ENCODE measurements around the gene ZDHHC18.
"Not testable (repeated sequence)": the region's sequence is repeated elsewhere in the genome, so short reads cannot be mapped to it uniquely, and the experiment has no call there.

ZDHHC18 gene

DNA sequence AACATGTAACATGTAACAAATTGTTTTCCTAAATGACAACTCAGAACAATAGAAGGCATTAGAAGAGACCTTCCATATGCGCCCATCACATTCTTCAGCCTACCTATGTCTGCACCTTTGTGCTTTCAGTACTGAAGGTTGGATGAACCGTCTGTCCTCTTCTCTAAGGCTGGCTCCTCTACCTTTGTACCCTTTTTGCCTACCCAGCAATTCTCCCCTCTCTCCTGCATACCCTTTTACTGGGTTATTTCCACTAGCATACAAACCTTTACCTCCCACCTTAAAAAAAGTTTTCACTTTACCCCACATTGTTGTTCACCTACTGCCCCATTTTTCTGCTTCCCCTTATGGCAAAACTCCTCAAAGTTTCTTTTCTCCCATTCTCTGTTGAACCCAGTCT lies 33.6 kb upstream of the ZDHHC18 start:
- no peak for DNase-seq

DNA sequence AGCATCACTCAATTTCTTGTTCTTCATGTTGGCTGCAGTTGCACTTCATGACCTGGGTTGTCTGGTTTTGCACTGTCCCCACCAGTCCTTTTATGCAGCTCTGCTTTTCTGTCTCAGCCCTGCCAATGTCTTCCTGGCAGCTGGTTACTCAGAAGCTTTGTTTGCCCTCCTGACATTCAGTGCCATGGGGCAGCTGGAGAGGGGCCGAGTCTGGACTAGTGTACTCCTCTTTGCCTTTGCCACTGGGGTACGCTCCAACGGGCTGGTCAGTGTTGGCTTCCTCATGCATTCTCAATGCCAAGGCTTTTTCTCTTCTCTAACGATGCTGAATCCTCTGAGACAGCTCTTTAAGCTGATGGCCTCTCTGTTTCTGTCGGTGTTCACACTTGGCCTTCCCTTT lies 32.1 kb upstream of the ZDHHC18 start:
- no peak for DNase-seq

DNA sequence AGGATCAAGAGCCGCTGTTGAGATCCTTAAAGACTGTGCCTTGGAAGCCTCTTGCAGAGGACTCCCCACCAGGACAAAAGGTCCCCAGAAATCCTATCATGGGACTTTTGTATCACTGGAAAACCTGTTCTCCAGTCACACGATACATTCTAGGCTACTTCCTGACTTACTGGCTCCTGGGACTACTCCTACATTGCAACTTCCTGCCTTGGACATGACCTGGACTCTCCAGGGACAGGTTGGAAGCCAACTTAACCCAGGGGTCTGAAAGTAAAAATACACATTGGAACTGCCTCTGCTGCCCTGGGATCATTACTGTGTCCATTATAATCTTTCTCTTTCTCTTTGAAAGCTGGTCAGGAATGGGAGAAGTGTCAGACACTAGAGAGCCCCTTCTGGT lies 28.9 kb upstream of the ZDHHC18 start:
- DNase-seq, result no peak

DNA sequence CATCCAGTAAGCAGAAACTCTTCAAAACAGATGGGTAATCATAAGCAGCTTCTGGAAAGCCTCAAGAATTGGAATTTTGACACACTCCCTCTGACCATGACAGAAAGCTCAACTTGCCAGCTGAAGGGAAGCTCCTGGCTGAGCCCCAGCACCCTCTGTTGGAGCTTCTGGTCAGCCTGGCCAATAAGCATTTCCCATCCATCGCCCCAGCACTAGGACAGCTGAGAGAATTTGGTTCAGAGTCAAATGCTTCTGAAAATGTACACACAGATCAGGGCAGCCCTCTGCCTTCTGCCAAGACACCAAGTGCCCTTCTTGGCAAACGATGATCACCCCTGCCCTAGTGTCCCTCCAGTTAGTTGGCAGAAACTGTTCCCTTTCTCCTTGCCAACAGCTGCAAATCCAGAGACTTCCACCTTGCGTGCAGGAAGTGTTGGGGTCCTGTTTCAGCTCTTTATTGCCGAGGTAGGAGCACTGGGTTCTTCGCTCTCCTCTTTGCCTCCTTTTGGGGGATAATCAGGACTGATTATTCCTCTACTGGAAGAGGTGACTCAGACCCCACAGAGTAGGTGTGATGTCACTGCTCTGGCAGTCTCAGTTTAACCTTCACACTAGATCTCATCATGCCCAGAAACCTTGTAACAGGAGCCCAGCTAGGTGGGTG lies 26.9 kb upstream of the ZDHHC18 start:
- DNase-seq, result no peak

DNA sequence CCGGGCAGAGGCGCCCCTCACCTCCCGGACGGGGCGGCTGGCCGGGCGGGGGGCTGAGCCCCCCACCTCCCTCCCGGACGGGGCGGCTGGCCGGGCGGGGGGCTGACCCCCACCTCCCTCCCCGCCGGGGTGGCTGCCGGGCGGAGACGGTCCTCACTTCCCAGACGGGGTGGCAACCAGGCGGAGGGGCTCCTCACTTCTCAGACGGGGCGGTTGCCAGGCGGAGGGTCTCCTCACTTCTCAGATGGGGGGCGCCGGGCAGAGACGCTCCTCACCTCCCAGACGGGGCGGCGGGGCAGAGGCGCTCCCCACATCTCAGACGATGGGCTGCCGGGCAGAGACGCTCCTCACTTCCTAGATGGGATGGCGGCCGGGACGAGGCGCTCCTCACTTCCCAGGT lies 22.6 kb upstream of the ZDHHC18 start:
- DNase-seq, result not testable (repeated sequence)

DNA sequence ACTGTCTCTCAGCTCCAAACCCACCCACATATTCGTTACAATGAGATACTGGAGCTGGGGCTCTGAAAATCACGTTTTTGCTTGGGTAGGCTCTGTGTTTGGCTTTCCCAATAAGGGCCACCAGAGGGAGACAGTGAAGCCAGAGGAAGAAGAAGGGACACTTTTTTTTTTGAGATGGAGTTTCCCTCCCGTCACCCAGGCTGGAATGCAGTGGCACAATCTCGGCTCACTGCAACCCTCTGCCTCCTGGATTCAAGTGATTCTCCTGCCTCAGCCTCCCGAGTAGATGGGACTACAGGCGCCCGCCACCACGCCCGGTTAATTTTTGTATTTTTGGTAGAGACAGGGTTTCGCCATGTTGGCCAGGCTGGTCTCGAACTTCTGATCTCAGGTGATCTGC lies 16.4 kb upstream of the ZDHHC18 start:
- peak; percentile 76 for DNase-seq

DNA sequence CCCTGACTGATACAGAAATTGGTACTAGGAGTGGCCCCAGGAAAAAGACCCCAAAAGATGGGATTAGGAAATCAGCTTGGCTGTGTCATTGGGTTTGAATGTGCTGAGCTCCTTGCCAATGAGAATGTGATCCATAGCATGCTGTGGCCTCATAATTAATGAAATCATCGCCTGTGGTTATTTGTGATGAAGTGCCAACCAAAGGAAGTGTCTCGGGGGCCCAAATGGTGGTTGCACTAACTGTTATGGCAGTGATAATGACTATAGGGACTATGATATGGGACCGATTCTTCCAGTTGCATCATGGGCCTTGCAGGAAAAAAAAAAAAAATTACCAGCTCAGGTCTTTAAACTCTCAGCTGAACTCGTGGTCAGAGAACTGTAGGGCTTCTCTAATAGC lies 15.4 kb upstream of the ZDHHC18 start:
- DNase-seq, result no peak

DNA sequence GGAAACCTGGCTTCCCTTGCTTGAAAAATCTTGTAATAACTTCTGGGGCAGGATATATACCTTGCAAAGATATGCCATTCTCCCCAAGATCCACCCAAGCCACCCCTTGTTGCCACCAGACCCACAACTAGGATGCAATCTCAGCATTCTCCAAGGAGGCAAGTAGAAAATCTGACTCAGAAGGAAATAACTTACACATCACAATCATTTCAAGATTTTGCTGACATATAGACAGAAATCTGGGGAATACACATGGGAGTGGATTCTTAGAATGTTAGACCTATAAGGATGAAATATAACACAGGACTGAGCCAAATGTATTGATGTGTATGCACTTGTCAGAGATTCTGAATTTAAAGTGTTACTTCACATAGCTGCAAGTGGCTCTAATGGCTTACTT lies 14.8 kb upstream of the ZDHHC18 start:
- no peak for DNase-seq

DNA sequence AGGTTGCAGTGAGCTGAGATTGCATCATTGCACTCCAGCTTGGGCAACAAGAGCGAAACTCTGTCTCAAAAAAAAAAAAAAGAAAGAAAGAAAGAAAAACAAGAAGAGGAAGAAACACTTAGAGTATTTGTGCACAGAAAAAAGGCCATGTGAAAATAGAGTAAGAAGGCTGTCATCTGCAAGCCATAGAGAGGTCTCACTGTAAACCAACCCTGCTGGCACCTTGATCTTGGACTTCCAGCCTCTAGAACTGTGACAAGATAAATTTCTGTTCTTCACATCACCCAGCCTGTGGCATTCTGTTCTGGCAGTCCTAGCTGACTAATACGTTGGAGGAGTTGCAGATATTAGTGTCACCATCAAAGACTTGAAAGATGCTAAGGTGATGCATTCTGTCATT lies 12.1 kb upstream of the ZDHHC18 start:
- DNase-seq, result no peak

DNA sequence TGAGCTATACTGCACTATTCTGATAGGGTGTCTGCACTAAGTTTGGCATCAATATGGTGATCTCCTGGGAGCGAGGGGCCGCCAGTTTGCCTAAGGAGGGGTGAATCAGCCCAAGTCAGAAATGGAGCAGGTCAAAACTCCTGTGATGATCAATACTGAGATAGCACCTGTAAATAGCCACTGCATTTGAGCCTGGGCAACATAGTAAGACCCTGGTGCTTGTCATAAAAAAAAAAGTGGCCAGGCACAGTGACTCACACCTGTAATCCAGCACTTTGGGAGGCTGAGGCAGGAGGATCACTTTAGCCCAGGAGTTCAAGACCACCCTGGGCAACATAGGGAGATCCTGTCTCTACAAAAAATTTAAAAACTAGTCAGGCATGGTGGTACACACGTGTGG lies 11.6 kb upstream of the ZDHHC18 start:
- no peak for DNase-seq

DNA sequence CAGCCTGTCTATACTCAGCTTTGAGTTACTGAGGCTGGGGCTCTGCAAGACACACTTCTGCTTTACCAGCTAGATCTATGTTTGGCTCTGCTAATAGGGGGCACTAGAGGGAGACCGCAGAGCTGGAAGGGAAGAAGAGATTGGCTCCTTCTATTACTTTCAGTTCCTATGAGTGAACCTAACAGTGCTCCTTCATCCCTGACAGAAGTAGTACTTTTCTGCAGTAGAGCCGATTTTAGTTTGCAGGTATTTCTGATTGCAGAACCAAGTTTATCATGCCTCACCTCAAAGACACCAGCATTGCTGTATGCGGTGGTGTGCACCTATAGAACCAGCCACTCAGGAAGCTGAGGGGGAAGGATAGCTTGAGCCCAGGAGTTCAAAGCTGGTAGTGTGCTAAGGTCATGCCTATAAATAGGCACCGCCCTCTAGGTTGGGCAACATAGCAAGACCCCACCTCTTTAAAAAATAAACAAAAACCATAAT lies 5.7 kb upstream of the ZDHHC18 start:
- DNase-seq, result peak; percentile 65

DNA sequence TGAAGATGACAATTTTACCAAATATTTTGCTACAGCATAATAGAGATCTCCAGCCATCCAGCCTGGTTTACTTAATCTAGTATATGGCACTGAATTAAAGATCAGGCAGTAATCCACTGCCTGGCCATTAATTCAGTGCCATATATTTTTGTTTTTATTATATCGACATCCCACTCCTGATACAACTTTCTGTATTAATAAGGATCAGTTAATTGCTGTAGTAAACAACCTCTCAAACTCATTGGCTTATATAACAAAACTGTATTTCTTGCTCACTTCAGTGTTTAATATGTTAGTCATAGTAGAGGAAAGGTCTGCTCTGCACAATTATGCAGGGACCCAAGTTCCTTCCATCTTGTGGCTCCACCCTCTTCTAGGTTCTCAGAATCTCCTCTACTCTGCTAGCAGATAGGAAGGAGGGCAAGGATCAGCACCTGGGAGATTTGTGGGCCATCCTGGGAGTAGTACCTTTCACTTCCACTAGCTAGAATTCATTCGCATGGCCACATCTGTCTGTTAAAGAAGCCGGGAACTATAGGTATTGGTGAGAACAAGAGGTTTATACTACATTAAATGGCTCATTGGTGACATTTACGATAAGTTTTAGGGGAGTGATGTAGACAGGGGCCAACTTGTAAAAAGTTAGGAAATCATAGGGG lies 3.6 kb upstream of the ZDHHC18 start:
- DNase-seq, result no peak

DNA sequence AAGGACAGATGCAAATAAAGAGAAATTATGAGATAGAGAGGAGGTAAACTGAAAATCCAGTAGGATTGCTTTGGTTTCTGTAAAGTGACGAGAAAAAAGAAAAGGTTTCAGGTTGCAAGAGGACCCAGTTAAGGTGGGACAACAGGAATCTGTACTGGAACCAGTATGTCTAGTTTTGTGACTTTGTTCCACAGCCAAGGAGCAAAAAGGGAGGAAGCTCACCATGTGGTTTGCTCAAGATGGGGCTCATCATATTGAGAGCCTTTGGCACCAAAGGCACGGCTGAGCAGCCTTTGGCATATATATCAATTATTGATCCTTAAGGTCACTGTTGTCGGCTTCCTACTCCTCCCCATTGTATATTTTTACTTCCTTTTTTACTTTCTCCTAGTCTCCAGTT lies 1.8 kb upstream of the ZDHHC18 start:
- DNase-seq, result no peak

DNA sequence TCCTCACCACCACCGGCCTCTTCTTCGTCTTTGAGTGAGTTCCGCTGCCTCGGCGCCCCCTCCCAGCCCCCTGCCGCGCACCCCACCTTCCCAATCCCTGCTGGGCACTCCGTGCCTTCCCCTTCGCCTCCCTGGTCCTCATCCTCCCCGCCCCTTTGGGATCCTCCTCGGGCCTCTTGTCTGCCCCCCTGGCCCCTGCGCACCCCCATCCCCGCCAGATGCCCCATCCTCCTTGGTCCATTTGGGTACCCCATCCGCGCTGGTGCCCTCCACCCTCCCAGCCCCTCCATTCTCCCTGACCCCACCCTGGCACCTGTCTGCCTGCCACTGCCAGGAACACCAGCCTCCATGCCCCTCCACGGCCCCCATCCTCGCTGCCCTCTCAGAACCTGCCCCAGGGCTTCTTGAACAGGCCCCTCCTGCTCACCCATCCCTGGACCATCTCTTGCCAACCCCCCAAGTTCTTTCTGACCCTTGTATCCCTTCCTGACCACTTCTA lies 667 bp downstream of the ZDHHC18 start:
- DNase-seq, result no peak

DNA sequence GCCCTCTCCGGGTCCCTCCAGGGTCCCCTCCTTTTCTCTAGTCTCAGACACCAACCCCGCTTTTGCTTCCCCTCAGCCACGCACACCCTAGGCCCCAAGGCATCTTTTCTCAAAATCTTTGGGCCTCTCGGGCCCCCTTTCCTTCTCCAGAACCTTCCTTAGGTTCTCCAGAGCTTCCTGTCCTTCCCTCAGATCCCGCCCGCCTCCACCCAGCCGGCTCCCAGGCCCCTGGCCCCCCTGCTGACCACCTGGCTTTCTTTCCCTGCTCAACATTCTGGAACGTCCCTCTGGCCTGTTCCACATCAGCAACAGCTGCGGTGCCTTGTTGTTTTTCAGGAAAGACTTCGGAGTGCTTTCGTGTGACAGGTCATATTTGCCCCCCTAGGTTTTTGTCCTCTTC lies 1.2 kb downstream of the ZDHHC18 start:
- DNase-seq, result no peak

DNA sequence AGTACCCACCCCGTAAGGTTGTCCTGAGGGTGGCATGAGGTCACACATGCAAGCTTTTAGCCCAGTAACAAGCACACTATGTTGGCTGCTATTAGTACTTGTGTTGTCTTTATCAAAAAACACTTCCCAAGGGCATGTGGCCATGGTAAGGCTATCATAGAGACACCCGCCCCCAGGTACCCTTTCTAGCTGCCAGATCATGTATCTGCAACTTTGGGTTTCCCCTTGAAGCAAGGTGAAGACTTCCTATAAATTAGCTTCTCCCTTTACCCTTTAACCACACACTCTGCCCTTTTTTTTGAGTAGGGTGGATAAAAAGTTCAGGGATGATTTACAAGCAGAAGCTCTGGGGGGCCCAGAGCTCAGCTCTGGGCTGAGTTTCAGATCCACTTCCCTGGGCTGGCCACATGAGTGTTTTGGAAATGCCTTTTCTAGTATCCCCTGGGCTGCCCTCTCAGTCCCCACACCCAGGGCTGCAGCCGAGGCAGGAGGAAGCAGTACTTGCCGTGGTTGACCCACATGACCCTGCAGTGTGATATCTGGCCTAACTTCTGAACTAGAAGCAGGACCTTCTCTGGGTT lies 2.0 kb downstream of the ZDHHC18 start:
- DNase-seq, result peak; percentile 51

DNA sequence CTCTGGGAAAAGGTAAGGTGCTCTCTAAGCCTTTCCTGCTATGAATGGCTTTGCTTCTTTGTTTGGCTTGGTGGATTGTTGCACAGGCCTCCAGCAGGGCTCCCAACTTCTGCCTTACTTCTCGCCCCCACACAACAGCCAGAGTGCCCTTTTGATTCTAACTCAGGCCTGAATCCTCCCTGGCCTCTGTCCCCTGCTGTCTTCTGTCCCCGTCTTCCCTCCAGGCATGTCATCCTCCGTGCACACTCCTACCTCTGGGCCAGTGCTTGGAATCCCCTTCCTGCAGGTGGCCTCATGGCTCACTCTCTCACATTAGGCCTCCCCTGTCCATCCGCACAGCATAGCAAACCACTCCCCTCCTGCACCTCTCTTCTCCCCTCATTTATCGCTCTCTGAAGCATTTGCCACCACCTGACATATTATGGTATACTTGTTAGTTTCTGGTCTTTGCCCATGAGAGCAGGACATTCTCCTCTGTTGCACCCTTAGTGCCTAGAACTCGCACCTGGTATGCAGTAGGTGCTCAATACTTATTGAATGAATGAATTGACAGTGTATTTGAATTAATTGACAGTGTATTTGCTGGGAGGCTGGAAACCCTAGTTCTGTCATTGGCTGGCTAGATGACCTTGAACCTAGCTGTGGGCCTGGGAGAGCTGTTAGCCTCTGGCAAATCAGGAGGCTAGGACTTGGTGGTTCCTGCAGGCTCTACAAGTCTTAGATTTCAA lies 2.9 kb downstream of the ZDHHC18 start:
- DNase-seq, result no peak

DNA sequence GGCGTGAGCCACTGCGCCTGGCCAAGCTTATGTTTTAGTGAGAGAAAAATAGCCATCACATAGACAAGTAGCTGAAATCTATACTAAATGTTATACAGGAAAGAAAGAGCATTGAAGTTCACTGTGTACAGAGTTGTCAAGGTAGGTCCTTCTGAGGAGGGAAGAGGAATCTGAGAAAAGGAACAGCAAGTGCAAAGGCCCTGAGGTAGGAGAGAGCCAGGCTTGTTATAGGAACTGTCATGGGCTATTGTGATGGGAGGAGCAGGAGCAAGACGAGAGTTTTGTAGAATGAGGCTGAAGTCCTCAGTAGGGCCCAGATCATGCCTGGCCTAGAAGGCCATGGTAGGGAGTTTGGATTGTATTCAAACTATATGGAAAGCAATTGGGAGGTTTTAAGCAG lies 4.6 kb downstream of the ZDHHC18 start:
- DNase-seq, result no peak

DNA sequence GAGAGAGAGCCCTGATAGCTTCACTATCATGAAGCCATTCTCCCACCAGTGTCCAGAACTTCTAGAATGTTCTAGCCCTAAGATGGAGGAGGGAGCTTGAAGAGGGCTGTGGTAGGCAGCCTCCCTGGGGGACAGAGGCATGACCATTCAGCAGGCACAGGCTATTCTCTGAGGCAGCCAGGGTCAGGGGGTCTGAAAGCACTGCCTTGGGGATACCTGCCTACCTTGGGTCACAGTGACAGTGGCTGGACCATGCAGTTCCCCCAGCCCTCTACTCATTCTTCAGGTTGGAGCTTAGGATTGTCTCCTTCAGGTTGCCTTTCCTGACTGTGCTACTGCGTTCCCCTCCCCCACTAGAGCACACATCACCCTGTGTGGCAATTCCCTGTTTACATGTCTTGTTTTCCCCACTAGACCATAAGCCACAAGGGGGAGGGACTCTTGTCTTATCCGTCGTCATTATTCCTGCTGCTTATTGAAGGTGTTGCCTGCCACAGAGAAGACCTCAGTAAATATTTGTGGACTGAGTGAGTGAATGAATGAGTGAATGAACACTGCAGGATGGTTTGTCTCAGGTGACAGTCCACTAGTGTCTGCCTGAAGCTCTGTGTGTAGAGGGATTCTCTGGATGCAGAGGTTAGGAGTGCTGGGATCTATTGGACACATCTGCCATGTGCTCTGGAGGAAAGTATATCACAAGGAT lies 5.2 kb downstream of the ZDHHC18 start:
- no peak for DNase-seq

DNA sequence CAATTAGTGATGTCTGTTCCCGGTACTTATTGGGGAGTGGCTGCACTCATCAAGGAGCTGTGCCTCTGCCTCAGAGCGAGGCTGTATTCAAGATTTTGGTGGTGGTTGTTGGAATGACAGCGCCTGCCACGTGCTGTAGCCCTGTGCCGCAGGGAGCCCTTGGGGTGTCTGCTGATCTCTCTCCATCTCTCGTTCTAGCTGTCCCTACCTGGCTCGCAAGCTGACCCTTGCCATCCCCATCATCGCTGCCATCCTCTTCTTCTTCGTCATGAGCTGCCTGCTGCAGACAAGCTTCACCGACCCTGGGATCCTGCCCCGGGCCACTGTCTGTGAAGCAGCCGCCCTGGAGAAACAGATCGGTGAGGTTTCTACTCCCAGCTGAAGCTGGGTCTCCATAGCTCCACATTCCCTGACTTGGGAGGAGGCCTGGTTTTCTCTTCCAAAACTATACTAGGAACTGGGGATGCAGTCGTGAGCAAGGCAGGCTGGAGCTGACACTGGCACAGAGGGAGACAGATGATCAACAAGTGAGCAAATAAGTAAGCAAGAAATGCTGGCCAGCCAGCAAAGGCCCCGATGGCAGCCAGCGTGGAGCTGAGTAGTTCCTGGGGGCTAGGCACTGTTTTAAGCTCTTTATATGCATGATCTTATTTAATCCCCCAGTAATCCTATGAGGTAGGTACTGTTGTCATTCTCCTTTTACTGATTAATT lies 5.9 kb downstream of the ZDHHC18 start:
- no peak for DNase-seq

DNA sequence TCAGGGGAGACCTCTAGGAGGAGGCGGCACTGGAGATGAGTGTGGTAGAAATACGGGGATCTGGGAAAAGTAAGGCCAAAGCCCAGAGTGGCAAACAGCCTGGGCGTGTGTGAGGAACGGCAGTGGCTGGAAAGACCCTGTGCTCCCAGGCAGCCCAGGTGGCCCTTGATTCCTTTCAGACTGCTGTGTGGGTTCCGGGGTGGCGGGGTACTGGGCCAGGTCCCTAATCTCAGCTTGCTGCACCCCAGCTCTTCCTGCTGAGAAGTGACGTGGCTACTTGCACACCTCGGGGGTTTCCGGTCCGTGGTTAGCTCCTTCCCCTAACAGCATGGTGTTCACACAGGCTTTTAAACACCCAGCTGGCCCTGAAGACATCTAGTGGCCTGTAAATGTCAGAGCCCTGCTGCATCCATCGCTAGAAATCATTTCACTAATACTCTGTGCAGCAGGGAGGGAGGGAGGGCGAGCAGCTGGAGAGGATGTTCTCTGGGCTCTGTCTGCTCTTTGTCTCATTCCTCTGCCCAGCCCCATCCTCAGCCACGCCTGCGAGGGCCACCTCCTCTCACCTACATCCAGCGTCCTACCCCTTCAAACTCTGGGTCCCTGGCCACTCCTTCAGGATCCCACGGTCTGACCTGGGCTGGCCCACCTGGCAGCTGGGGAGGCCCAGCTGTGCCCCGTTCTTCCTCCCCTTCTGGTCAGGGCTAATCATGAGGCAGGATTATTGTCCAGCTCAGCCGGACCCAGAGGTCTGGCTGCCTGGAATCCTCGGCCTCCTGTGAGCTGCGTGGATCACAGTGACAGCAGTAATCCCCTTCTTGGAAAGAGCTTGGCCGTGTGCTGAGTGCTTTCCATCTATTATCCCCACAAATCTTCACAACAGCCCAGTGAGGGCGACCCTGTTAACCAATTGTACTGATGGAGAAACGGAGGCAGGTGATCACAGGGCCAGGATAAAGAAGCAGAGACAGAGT lies 7.2 kb downstream of the ZDHHC18 start:
- peak; percentile 96 for DNase-seq

Data from CD4-positive, alpha-beta T cell treated with Interferon gamma for 1 hour (primary cell).